GM12878 (cell line): ENCODE data around the gene CASK.

Source experiments
- CREM ChIP-seq: IDR thresholded peaks from 2 replicates; pipeline ENCODE4 v1.6.1; 2014; ENCODE audit warnings: antibody characterized with exemption, low read depth
- EGR1 ChIP-seq, 2 experiments: IDR thresholded peaks; 1 replicate in 1 of 2; 2 replicates in 1 of 2; pipeline ENCODE4 v1.6.1; 2011 to 2012; ENCODE audit warnings: low read depth in 2 of 2, low read length in 2 of 2, borderline replicate concordance in 1 of 2, mild to moderate bottlenecking in 1 of 2, moderate library complexity in 1 of 2
- ESRRA ChIP-seq: IDR thresholded peaks from 2 replicates; pipeline ENCODE4 v1.6.1; 2012; ENCODE audit warnings: mild to moderate bottlenecking, low read length, improper control_type of control experiment
- EZH2 ChIP-seq: IDR thresholded peaks from 2 replicates; pipeline ENCODE4 v1.6.1; 2012; ENCODE audit warnings: low read depth, mild to moderate bottlenecking, control low read depth, inconsistent platforms, low read length, borderline replicate concordance; ENCODE audit not compliant: control insufficient read depth
- NR2C2 ChIP-seq: IDR thresholded peaks from 2 replicates; pipeline ENCODE4 v1.6.1; 2011; ENCODE audit warnings: borderline replicate concordance, low read depth; ENCODE audit not compliant: control insufficient read depth, insufficient read length
- NR2F1 ChIP-seq: fragments of 450-650 bp; conservative IDR thresholded peaks from 2 replicates; pipeline ENCODE4 v1.6.1; 2017; ENCODE audit warnings: mild to moderate bottlenecking
- POLR2AphosphoS5 ChIP-seq: IDR thresholded peaks from 2 replicates; pipeline ENCODE4 v1.6.1; 2011; ENCODE audit warnings: mild to moderate bottlenecking, low read length, inconsistent platforms
- TF ChIP-seq, protein P1 (sequence below), 3 experiments: IDR thresholded peaks in 2 of 3; conservative IDR thresholded peaks in 1 of 3; 2 replicates each; pipeline ENCODE4 v1.5.1; 2011; ENCODE audit warnings: low read depth in 3 of 3, low read length in 3 of 3, mild to moderate bottlenecking in 3 of 3, control low read depth in 2 of 3, moderate library complexity in 2 of 3, inconsistent platforms in 1 of 3, mixed read lengths in 1 of 3; ENCODE audit not compliant: control insufficient read depth in 2 of 3, insufficient read depth in 1 of 3; ENCODE audit errors: extremely low read depth in 1 of 3
- TF ChIP-seq, protein P2 (sequence below): fragments of 450-650 bp; IDR thresholded peaks from 2 replicates; pipeline ENCODE4 v1.6.1; 2018; ENCODE audit warnings: mild to moderate bottlenecking, low read depth, moderate library complexity; ENCODE audit not compliant: partially characterized antibody
- TF ChIP-seq, protein P3 (sequence below): IDR thresholded peaks from 2 replicates; pipeline ENCODE4 v1.6.1; 2011; ENCODE audit warnings: borderline replicate concordance, low read depth, mild to moderate bottlenecking, moderate library complexity, mixed read lengths, low read length; ENCODE audit not compliant: insufficient read depth; ENCODE audit errors: extremely low read length
- TF ChIP-seq, protein P4 (sequence below): fragments of 450-650 bp; IDR thresholded peaks from 2 replicates; pipeline ENCODE4 v1.6.1; 2017; ENCODE audit warnings: mild to moderate bottlenecking, moderate library complexity

DNA sequence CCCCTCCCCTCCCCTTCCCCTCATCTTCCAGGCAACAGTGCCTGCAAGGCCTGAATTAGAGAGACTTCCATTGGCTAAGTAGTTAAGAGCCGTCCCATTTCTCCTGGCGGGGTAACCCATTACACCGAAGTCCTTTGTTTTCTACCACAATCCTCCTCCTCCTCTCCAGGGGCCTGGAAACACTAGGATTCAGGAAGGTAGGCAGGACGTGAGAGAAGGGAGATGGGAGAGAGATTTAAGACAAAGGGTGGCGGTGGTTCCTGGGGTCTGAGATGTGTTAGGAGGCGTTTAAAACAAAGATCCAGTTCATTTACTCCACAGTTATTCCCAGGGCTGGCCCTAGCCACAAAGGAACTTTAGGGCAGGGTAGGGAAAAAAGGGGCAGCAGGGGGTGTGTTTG lies 448.2 kb downstream of the CASK start:
- TF ChIP-seq CREM (no peak), NR2C2 (no peak), POLR2AphosphoS5 (no peak), EGR1 (IDR thresholded peaks at IDR 0.05; ENCODE audit: borderline replicate concordance in 1 of 2, low read depth in 2 of 2, low read length in 2 of 2) (no peak), EZH2 (no peak), ESRRA (no peak), NR2F1 (no peak)
- TF ChIP-seq, protein P1, sequence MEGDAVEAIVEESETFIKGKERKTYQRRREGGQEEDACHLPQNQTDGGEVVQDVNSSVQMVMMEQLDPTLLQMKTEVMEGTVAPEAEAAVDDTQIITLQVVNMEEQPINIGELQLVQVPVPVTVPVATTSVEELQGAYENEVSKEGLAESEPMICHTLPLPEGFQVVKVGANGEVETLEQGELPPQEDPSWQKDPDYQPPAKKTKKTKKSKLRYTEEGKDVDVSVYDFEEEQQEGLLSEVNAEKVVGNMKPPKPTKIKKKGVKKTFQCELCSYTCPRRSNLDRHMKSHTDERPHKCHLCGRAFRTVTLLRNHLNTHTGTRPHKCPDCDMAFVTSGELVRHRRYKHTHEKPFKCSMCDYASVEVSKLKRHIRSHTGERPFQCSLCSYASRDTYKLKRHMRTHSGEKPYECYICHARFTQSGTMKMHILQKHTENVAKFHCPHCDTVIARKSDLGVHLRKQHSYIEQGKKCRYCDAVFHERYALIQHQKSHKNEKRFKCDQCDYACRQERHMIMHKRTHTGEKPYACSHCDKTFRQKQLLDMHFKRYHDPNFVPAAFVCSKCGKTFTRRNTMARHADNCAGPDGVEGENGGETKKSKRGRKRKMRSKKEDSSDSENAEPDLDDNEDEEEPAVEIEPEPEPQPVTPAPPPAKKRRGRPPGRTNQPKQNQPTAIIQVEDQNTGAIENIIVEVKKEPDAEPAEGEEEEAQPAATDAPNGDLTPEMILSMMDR (IDR thresholded peaks at IDR 0.05 in 2 of 3, conservative IDR thresholded peaks at IDR 0.05 in 1 of 3; ENCODE audit: control insufficient read depth in 2 of 3, extremely low read depth in 1 of 3, insufficient read depth in 1 of 3, low read depth in 3 of 3, low read length in 3 of 3) = no peak
- TF ChIP-seq, protein P2, sequence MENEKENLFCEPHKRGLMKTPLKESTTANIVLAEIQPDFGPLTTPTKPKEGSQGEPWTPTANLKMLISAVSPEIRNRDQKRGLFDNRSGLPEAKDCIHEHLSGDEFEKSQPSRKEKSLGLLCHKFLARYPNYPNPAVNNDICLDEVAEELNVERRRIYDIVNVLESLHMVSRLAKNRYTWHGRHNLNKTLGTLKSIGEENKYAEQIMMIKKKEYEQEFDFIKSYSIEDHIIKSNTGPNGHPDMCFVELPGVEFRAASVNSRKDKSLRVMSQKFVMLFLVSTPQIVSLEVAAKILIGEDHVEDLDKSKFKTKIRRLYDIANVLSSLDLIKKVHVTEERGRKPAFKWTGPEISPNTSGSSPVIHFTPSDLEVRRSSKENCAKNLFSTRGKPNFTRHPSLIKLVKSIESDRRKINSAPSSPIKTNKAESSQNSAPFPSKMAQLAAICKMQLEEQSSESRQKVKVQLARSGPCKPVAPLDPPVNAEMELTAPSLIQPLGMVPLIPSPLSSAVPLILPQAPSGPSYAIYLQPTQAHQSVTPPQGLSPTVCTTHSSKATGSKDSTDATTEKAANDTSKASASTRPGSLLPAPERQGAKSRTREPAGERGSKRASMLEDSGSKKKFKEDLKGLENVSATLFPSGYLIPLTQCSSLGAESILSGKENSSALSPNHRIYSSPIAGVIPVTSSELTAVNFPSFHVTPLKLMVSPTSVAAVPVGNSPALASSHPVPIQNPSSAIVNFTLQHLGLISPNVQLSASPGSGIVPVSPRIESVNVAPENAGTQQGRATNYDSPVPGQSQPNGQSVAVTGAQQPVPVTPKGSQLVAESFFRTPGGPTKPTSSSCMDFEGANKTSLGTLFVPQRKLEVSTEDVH = no peak
- TF ChIP-seq, protein P3, sequence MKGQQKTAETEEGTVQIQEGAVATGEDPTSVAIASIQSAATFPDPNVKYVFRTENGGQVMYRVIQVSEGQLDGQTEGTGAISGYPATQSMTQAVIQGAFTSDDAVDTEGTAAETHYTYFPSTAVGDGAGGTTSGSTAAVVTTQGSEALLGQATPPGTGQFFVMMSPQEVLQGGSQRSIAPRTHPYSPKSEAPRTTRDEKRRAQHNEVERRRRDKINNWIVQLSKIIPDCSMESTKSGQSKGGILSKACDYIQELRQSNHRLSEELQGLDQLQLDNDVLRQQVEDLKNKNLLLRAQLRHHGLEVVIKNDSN = no peak
- TF ChIP-seq, protein P4, sequence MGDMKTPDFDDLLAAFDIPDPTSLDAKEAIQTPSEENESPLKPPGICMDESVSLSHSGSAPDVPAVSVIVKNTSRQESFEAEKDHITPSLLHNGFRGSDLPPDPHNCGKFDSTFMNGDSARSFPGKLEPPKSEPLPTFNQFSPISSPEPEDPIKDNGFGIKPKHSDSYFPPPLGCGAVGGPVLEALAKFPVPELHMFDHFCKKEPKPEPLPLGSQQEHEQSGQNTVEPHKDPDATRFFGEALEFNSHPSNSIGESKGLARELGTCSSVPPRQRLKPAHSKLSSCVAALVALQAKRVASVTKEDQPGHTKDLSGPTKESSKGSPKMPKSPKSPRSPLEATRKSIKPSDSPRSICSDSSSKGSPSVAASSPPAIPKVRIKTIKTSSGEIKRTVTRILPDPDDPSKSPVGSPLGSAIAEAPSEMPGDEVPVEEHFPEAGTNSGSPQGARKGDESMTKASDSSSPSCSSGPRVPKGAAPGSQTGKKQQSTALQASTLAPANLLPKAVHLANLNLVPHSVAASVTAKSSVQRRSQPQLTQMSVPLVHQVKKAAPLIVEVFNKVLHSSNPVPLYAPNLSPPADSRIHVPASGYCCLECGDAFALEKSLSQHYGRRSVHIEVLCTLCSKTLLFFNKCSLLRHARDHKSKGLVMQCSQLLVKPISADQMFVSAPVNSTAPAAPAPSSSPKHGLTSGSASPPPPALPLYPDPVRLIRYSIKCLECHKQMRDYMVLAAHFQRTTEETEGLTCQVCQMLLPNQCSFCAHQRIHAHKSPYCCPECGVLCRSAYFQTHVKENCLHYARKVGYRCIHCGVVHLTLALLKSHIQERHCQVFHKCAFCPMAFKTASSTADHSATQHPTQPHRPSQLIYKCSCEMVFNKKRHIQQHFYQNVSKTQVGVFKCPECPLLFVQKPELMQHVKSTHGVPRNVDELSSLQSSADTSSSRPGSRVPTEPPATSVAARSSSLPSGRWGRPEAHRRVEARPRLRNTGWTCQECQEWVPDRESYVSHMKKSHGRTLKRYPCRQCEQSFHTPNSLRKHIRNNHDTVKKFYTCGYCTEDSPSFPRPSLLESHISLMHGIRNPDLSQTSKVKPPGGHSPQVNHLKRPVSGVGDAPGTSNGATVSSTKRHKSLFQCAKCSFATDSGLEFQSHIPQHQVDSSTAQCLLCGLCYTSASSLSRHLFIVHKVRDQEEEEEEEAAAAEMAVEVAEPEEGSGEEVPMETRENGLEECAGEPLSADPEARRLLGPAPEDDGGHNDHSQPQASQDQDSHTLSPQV = no peak
